Spinal cord (tissue), 10 donors: ENCODE data around the gene FBXO36. TPM values are rescaled to one million over a fixed set of nuclear protein-coding genes. Genes with fewer than 3 reads are reported as not detected.

Source experiments
- DNase-seq, 6 donors: peaks; one replicate each; pipeline versions ENCODE4 v3.0.0 to v3.0.0-alpha.2; 2013 to 2015; ENCODE audit warnings: low spot score in 6 of 6, low read depth in 4 of 6
- H3K27ac ChIP-seq: one replicate; pipeline ENCODE4 v1.5.1; 2013; ENCODE audit warnings: low read depth, low read length, control low read depth
- H3K27me3 ChIP-seq: one replicate; pipeline ENCODE4 v1.6.1; 2013; ENCODE audit warnings: low read length; ENCODE audit not compliant: control insufficient read depth, insufficient read depth
- H3K36me3 ChIP-seq: one replicate; pipeline ENCODE4 v1.6.1; 2013; ENCODE audit warnings: low read length; ENCODE audit not compliant: control insufficient read depth, insufficient read depth
- H3K4me1 ChIP-seq: one replicate; pipeline ENCODE4 v1.6.1; 2013; ENCODE audit warnings: low read length; ENCODE audit not compliant: control insufficient read depth, insufficient read depth
- H3K4me3 ChIP-seq: one replicate; pipeline ENCODE4 v1.5.1; 2013; ENCODE audit warnings: low read depth, low read length, control low read depth
- H3K9me3 ChIP-seq: one replicate; pipeline ENCODE4 v1.6.1; 2013; ENCODE audit warnings: low read length; ENCODE audit not compliant: control insufficient read depth, insufficient read depth
- WGBS: methylation state at CpG from one replicate; pipeline ENCODE4 v1.1.5; 2013; ENCODE audit warnings: missing lambda C conversion rate; ENCODE audit not compliant: insufficient coverage; 5-methylcytosine and 5-hydroxymethylcytosine counted together
- polyA plus RNA-seq, 2 donors: library from polyadenylated mRNA; unstranded; fragments of 120-200 nt; gene quantifications; one replicate each; pipeline ENCODE4 v1.2.1, GENCODE V29; 2013; ENCODE audit not compliant: insufficient read length in 2 of 2
- small RNA-seq: library from RNA; depleted of rRNA; stranded (forward); fragments of <200 nt; gene quantifications from one replicate; pipeline ENCODE3, GENCODE V24; 2014; ENCODE audit warnings: low replicate concordance
- total RNA-seq, 2 donors: library from RNA; depleted of rRNA in 1 of 2; stranded (reverse); fragments of 120-200 nt in 1 of 2; fragments of >200 nt in 1 of 2; gene quantifications; one replicate each; pipeline versions ENCODE4 v1.2.3 to v1.2.4, GENCODE V29; 2013 to 2014
- donor health status: healthy.

FBXO36 gene
- total and polyA plus RNA-seq, 4 donors: 6.8 to 10.6 (median 9.3) TPM

- 83% methylated on average over 1 of the region's 2 CpGs for WGBS
- Histone ChIP-seq H3K4me3 (no peak overlapping the region), H3K36me3 (peaks cover 11% of the 10 kb centered on the region), H3K9me3 (no peaks in the 10 kb centered on the region), H3K27ac (no peak overlapping the region), H3K27me3 (no peaks in the 10 kb centered on the region), H3K4me1 (peaks cover 3% of the 10 kb centered on the region)
- DNase-seq: peak in 1 of 6 donors; percentile 29
Measured at GRCh38 chr2:230053753-230054478, 131.6 kb downstream of the FBXO36 start.

DNA sequence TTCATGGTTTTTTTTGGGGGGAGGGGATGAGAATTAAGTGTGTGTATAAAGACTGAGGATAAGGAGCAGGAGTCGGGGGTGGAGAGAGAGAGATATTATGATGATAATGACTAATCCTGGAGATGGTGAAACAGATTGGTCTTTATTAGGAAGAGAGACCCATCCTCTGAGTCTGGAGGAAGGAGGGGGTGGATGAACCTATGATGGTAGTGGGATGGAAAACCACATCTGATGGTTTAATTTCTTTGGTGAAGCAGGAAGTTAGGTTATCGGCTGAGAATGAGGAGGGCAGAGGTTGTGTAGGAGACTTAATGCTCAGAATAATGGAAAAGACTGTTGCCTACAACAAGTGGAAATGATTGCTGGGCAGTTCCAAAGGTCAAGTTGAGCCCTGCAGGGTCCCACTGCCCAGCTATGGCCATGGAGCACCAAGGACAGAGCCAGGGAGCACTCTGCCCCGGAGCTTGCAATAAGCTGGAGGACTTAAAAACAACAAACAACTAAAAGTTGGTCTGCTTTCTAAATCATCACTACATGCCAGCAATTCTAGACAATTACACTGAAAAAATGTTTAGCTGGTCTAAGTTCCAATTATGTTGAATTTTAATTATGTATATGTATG, 138.5 kb downstream of the FBXO36 start:
- H3K4me1 ChIP-seq: no peaks in the 10 kb centered on the region
- H3K4me3 ChIP-seq: no peak overlapping the region
- DNase-seq: no peak
- no peaks in the 10 kb centered on the region for H3K9me3 ChIP-seq
- H3K27ac ChIP-seq: no peak overlapping the region
- no peaks in the 10 kb centered on the region for H3K27me3 ChIP-seq
- H3K36me3 ChIP-seq: peaks cover 16% of the 10 kb centered on the region
- WGBS: 95% methylated on average over 2 of the region's 3 CpGs

Small RNA genes lying within 50 kb of the gene (small RNA-seq; reads per million reads assigned to genes)
- not detected for gene RNU6-1027P
- gene RNU6-613P: not detected
- not detected for gene RNU6-964P
- 0.08 reads per million for gene RNY4P19

Other genes starting within 250 kb of the FBXO36 start
- gene DNER, start 207.9 kb upstream of the FBXO36 start, total RNA-seq: 100 to 1,000 TPM in 1 of 2 donors, 10 to 100 TPM in 1; 56.5 to 179 TPM
- gene DNER, start 207.9 kb upstream of the FBXO36 start, polyA plus RNA-seq: 100 to 1,000 TPM; 359 to 446 TPM
- 100 to 1,000 TPM; 179 to 233 TPM for gene TRIP12, start 494 bp upstream of the FBXO36 start, total RNA-seq
- 100 to 1,000 TPM; 106 to 139 TPM for gene TRIP12, start 494 bp upstream of the FBXO36 start, polyA plus RNA-seq
- 10 to 100 TPM; 26.7 to 45.9 TPM for gene SLC16A14, start 146.4 kb downstream of the FBXO36 start, total RNA-seq
- 10 to 100 TPM; 35.8 to 38.6 TPM for gene SLC16A14, start 146.4 kb downstream of the FBXO36 start, polyA plus RNA-seq